Breast epithelium (tissue), 4 donors: ENCODE results near the gene ELP1. TPM values are rescaled to one million over a fixed set of nuclear protein-coding genes. Genes with fewer than 3 reads are reported as not detected.

Source experiments
- DNase-seq, 2 donors: peaks; one replicate each; pipeline ENCODE4 v3.0.0-alpha.2; 2019; ENCODE audit warnings: low spot score in 2 of 2
- H3K27ac ChIP-seq, 2 donors: fragments of 200-600 bp; sonication (generic) in 1 of 2; one replicate each; pipeline ENCODE4 v1.5.1; 2016 to 2019; ENCODE audit warnings: mild to moderate bottlenecking in 1 of 2
- H3K27me3 ChIP-seq, 2 donors: fragments of 200-600 bp; sonication (generic) in 1 of 2; one replicate each; pipeline versions ENCODE4 v1.5.1 to v1.6.0; 2017 to 2019; ENCODE audit warnings: control low read depth in 1 of 2, mild to moderate bottlenecking in 1 of 2
- H3K36me3 ChIP-seq: fragments of 200-600 bp; one replicate; pipeline ENCODE4 v1.5.1; 2019
- H3K4me1 ChIP-seq, 2 donors: fragments of 200-600 bp; sonication (generic); one replicate each; pipeline ENCODE4 v1.5.1; 2016 to 2019; ENCODE audit warnings: control low read depth in 1 of 2
- H3K4me3 ChIP-seq, 3 donors: fragments of 200-600 bp; sonication (generic); 1 replicate in 2 of 3; 2 replicates in 1 of 3; pipeline ENCODE4 v1.5.1; 2016 to 2019; ENCODE audit warnings: mild to moderate bottlenecking in 3 of 3, moderate library complexity in 2 of 3
- H3K9me3 ChIP-seq, 2 donors: fragments of 200-600 bp; sonication (generic) in 1 of 2; one replicate each; pipeline ENCODE4 v1.5.1; 2016 to 2019; ENCODE audit warnings: control low read depth in 1 of 2
- CTCF ChIP-seq, 3 donors: fragments of 450-650 bp; IDR thresholded peaks; one replicate each; pipeline ENCODE4 v1.5.1; 2016 to 2017; ENCODE audit warnings: antibody characterized with exemption in 3 of 3, mild to moderate bottlenecking in 3 of 3, moderate library complexity in 3 of 3
- POLR2A ChIP-seq: fragments of 450-650 bp; IDR thresholded peaks from one replicate; pipeline ENCODE4 v1.6.1; 2016; ENCODE audit warnings: antibody characterized with exemption, mild to moderate bottlenecking, moderate library complexity
- POLR2AphosphoS5 ChIP-seq, 3 donors: sonication (generic); formaldehyde crosslinking; IDR thresholded peaks; one replicate each; pipeline ENCODE4 v1.6.1; 2017; ENCODE audit warnings: antibody characterized with exemption in 3 of 3
- intact Hi-C: fragments of 100-400 bp; cut with DNase I; formaldehyde crosslinking; loops from one replicate; pipeline ENCODE4 v1.15.1; 2023; ENCODE audit warnings: low total_unique reads
- total RNA-seq, 3 donors: library from RNA; depleted of rRNA; stranded (reverse); fragments of >200 nt; gene quantifications; one replicate each; pipeline ENCODE4 v1.1.0, GENCODE V29; 2016

The ELP1 gene
- total RNA-seq, 3 donors from 2014 or later = 18.2 to 27.8 (median 22.6) TPM

GRCh38 chr9:108823829-108824228 is 110.1 kb downstream of the ELP1 start:
- TF ChIP-seq CTCF (IDR thresholded peaks at IDR 0.05) (no peak), POLR2A (no peak), POLR2AphosphoS5 (IDR thresholded peaks at IDR 0.05) (no peak)
- Histone ChIP-seq H3K36me3 (no peaks in the 10 kb centered on the region), H3K27ac (no peak overlapping the region), H3K4me1 (no peaks in the 10 kb centered on the region), H3K27me3 (no peaks in the 10 kb centered on the region), H3K4me3 (no peak overlapping the region), H3K9me3 (peaks cover 10 to 11% of the 10 kb centered on the region in 2 donors)
- intact Hi-C loops = no loop called here
- no peak for DNase-seq

Other genes starting within 250 kb of the ELP1 start
- under 1 TPM in 1 of 3 donors, not detected in 2; 0.16 TPM for gene ACTL7B, start 78.1 kb downstream of the ELP1 start, total RNA-seq
- not detected for gene ACTL7A, start 71.9 kb downstream of the ELP1 start, total RNA-seq
- 10 to 100 TPM in 1 of 3 donors, 1 to 10 TPM in 2; 9.1 to 13.9 (median 9.5) TPM for gene ABITRAM, start 276 bp upstream of the ELP1 start, total RNA-seq
- 10 to 100 TPM; 25.0 to 29.2 (median 25.6) TPM for gene CTNNAL1, start 79.4 kb upstream of the ELP1 start, total RNA-seq
- gene TMEM245, start 185.8 kb upstream of the ELP1 start, total RNA-seq = 10 to 100 TPM; 47.5 to 95.7 (median 74.9) TPM
- 1 to 10 TPM in 2 of 3 donors, under 1 TPM in 1; 0.16 to 2.6 (median 2.0) TPM for gene FRRS1L, start 233.1 kb upstream of the ELP1 start, total RNA-seq